Neural cell (in vitro differentiated cells): ENCODE data around the gene ZC3H11A. TPM values are rescaled to one million over a fixed set of nuclear protein-coding genes. Genes with fewer than 3 reads are reported as not detected.

ENCODE experiments used
- H2AFZ ChIP-seq: fragments of 200-600, 300-800 bp; sonication (generic), shearing (Covaris generic); 2 replicates; pipeline ENCODE4 v1.6.0; 2014; ENCODE audit warnings: low read depth, mild to moderate bottlenecking, antibody characterized with exemption, low read length, moderate library complexity
- H3F3A ChIP-seq: fragments of 200-600 bp; shearing (Covaris generic); 2 replicates; pipeline ENCODE4 v1.6.1; 2016; ENCODE audit warnings: mild to moderate bottlenecking, moderate library complexity, mixed read lengths, antibody characterized with exemption, low read length; ENCODE audit not compliant: insufficient read depth, poor library complexity, severe bottlenecking
- H3K27ac ChIP-seq: fragments of 200-600, 300-800 bp; sonication (generic), shearing (Covaris generic); 2 replicates; pipeline ENCODE4 v1.5.1; 2014; ENCODE audit warnings: mild to moderate bottlenecking, low read length, moderate library complexity
- H3K27me3 ChIP-seq: fragments of 300-800, 200-600 bp; sonication (generic), shearing (Covaris generic); 2 replicates; pipeline ENCODE4 v1.6.0; 2014; ENCODE audit warnings: mild to moderate bottlenecking, low read depth, low read length, moderate library complexity; ENCODE audit not compliant: insufficient read depth
- H3K36me3 ChIP-seq: fragments of 300-800, 200-600 bp; sonication (generic), shearing (Covaris generic); 2 replicates; pipeline ENCODE4 v1.5.1; 2014; ENCODE audit warnings: mild to moderate bottlenecking, antibody characterized with exemption, low read length, moderate library complexity; ENCODE audit not compliant: insufficient read depth
- H3K4me2 ChIP-seq: fragments of 300-800, 200-600 bp; sonication (generic), shearing (Covaris generic); 2 replicates; pipeline ENCODE4 v1.6.0; 2014; ENCODE audit warnings: mild to moderate bottlenecking, low read length
- H3K4me3 ChIP-seq: fragments of 300-800, 200-600 bp; sonication (generic), shearing (Covaris generic); 2 replicates; pipeline ENCODE4 v1.5.1; 2014; ENCODE audit warnings: mild to moderate bottlenecking, low read length, moderate library complexity
- H3K79me2 ChIP-seq: fragments of 200-600 bp; shearing (Covaris generic); replicated peaks from 2 replicates; pipeline ENCODE4 v1.6.0; 2014; ENCODE audit warnings: mild to moderate bottlenecking, low read length, moderate library complexity; ENCODE audit not compliant: insufficient read depth
- H3K9ac ChIP-seq: fragments of 300-800, 200-600 bp; sonication (generic), shearing (Covaris generic); 2 replicates; pipeline ENCODE4 v1.6.1; 2016; ENCODE audit warnings: mild to moderate bottlenecking, low read length, mixed read lengths
- H3K9me2 ChIP-seq: fragments of 200-600 bp; shearing (Covaris generic); 2 replicates; pipeline ENCODE4 v1.6.1; 2016; ENCODE audit warnings: mild to moderate bottlenecking, low read length, mixed read lengths; ENCODE audit not compliant: insufficient read depth
- H3K9me3 ChIP-seq: fragments of 200-600, 300-800 bp; sonication (generic), shearing (Covaris generic); 2 replicates; pipeline ENCODE4 v1.6.1; 2016; ENCODE audit warnings: mild to moderate bottlenecking, mixed run types, low read length, moderate library complexity, mixed read lengths
- H4K20me1 ChIP-seq: fragments of 200-600 bp; shearing (Covaris generic); 2 replicates; pipeline ENCODE4 v1.6.1; 2016; ENCODE audit warnings: mild to moderate bottlenecking, mixed run types; ENCODE audit not compliant: insufficient read depth
- EP300 ChIP-seq: fragments of 450-650 bp; conservative IDR thresholded peaks from 2 replicates; pipeline ENCODE4 v1.6.1; 2014; ENCODE audit warnings: antibody characterized with exemption, mild to moderate bottlenecking, moderate library complexity; ENCODE audit not compliant: poor library complexity, severe bottlenecking
- EZH2 ChIP-seq: fragments of 200-600, 300-800 bp; shearing (Covaris generic), sonication (generic); IDR thresholded peaks from 2 replicates; pipeline ENCODE4 v1.6.1; 2014; ENCODE audit warnings: antibody characterized with exemption, low read length, borderline replicate concordance, mild to moderate bottlenecking; ENCODE audit not compliant: insufficient read depth, poor library complexity, severe bottlenecking
- MXI1 ChIP-seq: fragments of 450-650 bp; conservative IDR thresholded peaks from 2 replicates; pipeline ENCODE4 v1.6.1; 2014; ENCODE audit warnings: antibody characterized with exemption, mild to moderate bottlenecking; ENCODE audit not compliant: poor library complexity, severe bottlenecking
- POLR2AphosphoS5 ChIP-seq: IDR thresholded peaks from 2 replicates; pipeline ENCODE4 v1.6.1; 2012
- RAD21 ChIP-seq: fragments of 450-650 bp; conservative IDR thresholded peaks from 2 replicates; pipeline ENCODE4 v1.6.1; 2014; ENCODE audit warnings: antibody characterized with exemption, mild to moderate bottlenecking, moderate library complexity
- SMC3 ChIP-seq: fragments of 450-650 bp; conservative IDR thresholded peaks from 2 replicates; pipeline ENCODE4 v1.6.1; 2014; ENCODE audit warnings: antibody characterized with exemption, mild to moderate bottlenecking, moderate library complexity; ENCODE audit not compliant: poor library complexity
- TAF1 ChIP-seq: IDR thresholded peaks from 2 replicates; pipeline ENCODE4 v1.6.1; 2012; ENCODE audit warnings: low read depth
- polyA plus RNA-seq: library from polyadenylated mRNA; depleted of rRNA; stranded (reverse); fragments of >200 nt; gene quantifications from 2 replicates; pipeline ENCODE4 v1.2.3, GENCODE V29; 2014
- TF ChIP-seq, protein P1 (sequence below): IDR thresholded peaks from 2 replicates; pipeline ENCODE4 v1.6.1; 2012; ENCODE audit warnings: borderline replicate concordance
- TF ChIP-seq, protein P2 (sequence below): fragments of 450-650 bp; IDR thresholded peaks from 2 replicates; pipeline ENCODE4 v1.5.1; 2014; ENCODE audit warnings: antibody characterized with exemption, mild to moderate bottlenecking, moderate library complexity; ENCODE audit not compliant: poor library complexity, severe bottlenecking

ZC3H11A gene
- polyA plus RNA-seq, 1 donor from 2014 or later: 210 TPM

DNA sequence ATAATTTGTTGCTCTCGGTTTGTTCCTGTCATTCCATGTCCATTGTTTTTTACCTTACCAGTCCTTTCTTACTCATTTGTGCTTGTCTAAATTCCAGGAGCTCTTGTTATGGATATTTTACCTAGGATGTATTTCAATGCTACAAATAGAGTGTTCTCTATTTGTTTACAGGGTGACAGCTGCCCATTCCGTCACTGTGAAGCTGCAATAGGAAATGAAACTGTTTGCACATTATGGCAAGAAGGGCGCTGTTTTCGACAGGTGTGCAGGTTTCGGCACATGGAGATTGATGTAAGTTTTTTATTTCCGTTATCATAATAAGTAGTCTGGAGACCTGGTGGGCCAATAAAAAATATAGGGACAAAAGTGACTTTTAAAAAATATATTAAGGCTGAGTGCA is 23.0 kb downstream of the ZC3H11A start:
- Histone ChIP-seq H3K9me3 (no peaks in the 10 kb centered on the region), H3F3A (no peaks in the 10 kb centered on the region), H4K20me1 (no peaks in the 10 kb centered on the region), H3K9ac (no peak overlapping the region), H3K36me3 (no peaks in the 10 kb centered on the region), H3K4me2 (no peak overlapping the region), H3K4me3 (no peak overlapping the region), H2AFZ (no peak overlapping the region), H3K9me2 (no peaks in the 10 kb centered on the region), H3K27ac (no peak overlapping the region), H3K27me3 (no peaks in the 10 kb centered on the region), H3K79me2 (no peaks in the 10 kb centered on the region)
- TF ChIP-seq, protein P1, sequence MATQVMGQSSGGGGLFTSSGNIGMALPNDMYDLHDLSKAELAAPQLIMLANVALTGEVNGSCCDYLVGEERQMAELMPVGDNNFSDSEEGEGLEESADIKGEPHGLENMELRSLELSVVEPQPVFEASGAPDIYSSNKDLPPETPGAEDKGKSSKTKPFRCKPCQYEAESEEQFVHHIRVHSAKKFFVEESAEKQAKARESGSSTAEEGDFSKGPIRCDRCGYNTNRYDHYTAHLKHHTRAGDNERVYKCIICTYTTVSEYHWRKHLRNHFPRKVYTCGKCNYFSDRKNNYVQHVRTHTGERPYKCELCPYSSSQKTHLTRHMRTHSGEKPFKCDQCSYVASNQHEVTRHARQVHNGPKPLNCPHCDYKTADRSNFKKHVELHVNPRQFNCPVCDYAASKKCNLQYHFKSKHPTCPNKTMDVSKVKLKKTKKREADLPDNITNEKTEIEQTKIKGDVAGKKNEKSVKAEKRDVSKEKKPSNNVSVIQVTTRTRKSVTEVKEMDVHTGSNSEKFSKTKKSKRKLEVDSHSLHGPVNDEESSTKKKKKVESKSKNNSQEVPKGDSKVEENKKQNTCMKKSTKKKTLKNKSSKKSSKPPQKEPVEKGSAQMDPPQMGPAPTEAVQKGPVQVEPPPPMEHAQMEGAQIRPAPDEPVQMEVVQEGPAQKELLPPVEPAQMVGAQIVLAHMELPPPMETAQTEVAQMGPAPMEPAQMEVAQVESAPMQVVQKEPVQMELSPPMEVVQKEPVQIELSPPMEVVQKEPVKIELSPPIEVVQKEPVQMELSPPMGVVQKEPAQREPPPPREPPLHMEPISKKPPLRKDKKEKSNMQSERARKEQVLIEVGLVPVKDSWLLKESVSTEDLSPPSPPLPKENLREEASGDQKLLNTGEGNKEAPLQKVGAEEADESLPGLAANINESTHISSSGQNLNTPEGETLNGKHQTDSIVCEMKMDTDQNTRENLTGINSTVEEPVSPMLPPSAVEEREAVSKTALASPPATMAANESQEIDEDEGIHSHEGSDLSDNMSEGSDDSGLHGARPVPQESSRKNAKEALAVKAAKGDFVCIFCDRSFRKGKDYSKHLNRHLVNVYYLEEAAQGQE: no peak
- TF ChIP-seq SMC3 (no peak), TAF1 (no peak), RAD21 (no peak), EZH2 (no peak), MXI1 (no peak), POLR2AphosphoS5 (no peak), EP300 (no peak)
- TF ChIP-seq, protein P2, sequence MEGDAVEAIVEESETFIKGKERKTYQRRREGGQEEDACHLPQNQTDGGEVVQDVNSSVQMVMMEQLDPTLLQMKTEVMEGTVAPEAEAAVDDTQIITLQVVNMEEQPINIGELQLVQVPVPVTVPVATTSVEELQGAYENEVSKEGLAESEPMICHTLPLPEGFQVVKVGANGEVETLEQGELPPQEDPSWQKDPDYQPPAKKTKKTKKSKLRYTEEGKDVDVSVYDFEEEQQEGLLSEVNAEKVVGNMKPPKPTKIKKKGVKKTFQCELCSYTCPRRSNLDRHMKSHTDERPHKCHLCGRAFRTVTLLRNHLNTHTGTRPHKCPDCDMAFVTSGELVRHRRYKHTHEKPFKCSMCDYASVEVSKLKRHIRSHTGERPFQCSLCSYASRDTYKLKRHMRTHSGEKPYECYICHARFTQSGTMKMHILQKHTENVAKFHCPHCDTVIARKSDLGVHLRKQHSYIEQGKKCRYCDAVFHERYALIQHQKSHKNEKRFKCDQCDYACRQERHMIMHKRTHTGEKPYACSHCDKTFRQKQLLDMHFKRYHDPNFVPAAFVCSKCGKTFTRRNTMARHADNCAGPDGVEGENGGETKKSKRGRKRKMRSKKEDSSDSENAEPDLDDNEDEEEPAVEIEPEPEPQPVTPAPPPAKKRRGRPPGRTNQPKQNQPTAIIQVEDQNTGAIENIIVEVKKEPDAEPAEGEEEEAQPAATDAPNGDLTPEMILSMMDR: no peak

DNA sequence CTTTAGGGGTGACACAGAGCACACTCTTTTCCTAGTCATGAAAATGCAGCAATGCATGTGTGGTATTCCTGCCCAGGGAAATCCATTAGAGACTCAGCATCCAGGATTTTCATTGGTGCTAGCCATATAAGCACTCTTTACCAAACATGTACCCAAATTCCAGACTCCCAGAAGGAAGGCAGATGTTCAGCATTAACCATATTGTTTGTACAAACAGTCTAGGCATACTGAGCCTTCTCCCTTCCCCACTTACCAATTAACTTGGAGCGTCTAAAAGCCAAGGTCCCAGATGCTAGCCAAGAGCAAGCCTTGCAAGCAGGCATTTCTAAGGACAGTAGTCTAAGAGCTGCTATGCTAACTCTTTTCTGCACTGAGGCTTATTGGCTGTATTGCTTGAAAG is 27.9 kb downstream of the ZC3H11A start:
- no peak overlapping the region for H3K9ac ChIP-seq
- H3K36me3 ChIP-seq: peaks cover 6% of the 10 kb centered on the region
- no peak overlapping the region for H3K4me3 ChIP-seq
- H3K27ac ChIP-seq: no peak overlapping the region
- H3K4me2 ChIP-seq: no peak overlapping the region
- no peaks in the 10 kb centered on the region for H3F3A ChIP-seq
- no peak overlapping the region for H2AFZ ChIP-seq
- no peaks in the 10 kb centered on the region for H3K79me2 ChIP-seq
- no peaks in the 10 kb centered on the region for H3K9me3 ChIP-seq
- no peaks in the 10 kb centered on the region for H3K27me3 ChIP-seq
- no peaks in the 10 kb centered on the region for H4K20me1 ChIP-seq
- H3K9me2 ChIP-seq: no peaks in the 10 kb centered on the region
- TF ChIP-seq MXI1 (no peak), SMC3 (no peak), EZH2 (no peak), EP300 (no peak), TAF1 (no peak), RAD21 (no peak), POLR2AphosphoS5 (no peak)
- TF ChIP-seq, protein P1: no peak
- TF ChIP-seq, protein P2: no peak
